ENCODE measurements around the gene HASPIN. TPM values are rescaled to one million over a fixed set of nuclear protein-coding genes. Genes with fewer than 3 reads are reported as not detected.
"Not testable (repeated sequence)": the region's sequence is repeated elsewhere in the genome, so short reads cannot be mapped to it uniquely, and the experiment has no call there.

The HASPIN gene
- total and polyA plus RNA-seq, 11 donors, result 0.15 to 2.1 (median 0.32) TPM; not detected in 1

- ATAC-seq, result peak in 2 of 4 donors; percentile 39 to 57
- H3K9me3 ChIP-seq, result no peaks in the 10 kb centered on the region
- peaks cover 0 to 5% (median 0%) of the 10 kb centered on the region in 12 donors for H3K4me1 ChIP-seq
- peaks cover 0 to 8% (median 0%) of the 10 kb centered on the region in 9 donors for H3K27me3 ChIP-seq
- intact Hi-C loops (cut with DNase I), result loop anchor here in 8 of 10 donors (10.0 kb wide), 6 partner anchors 84 to 344 kb away; partner anchors contain the start of genes NCBP3 (in 4 of the 8) and P2RX1 (in 1 of the 8)
- TF ChIP-seq CTCF (IDR thresholded peaks at IDR 0.05), result no peak
- no peak for TF ChIP-seq POLR2A (IDR thresholded peaks at IDR 0.05)
- peak overlapping the region in 1 of 12 donors; percentile 30 for H3K27ac ChIP-seq
- DNase-seq, result no peak
- no peaks in the 10 kb centered on the region for H3K36me3 ChIP-seq
- 32 to 41% (median 37%) methylated on average over 9 of the region's 9 CpGs for WGBS, 4 donors
- H3K4me3 ChIP-seq, result no peak overlapping the region
Observed at GRCh38 chr17:3730881-3731429, 7.3 kb downstream of the HASPIN start.

GRCh38 chr17:3732210-3732621, 8.5 kb downstream of the HASPIN start:
- H3K36me3 ChIP-seq, result no peaks in the 10 kb centered on the region
- H3K4me1 ChIP-seq, result peaks cover 0 to 5% (median 0%) of the 10 kb centered on the region in 12 donors
- ATAC-seq (peak in 2 of 4 donors; percentile 29 to 60), DNase-seq (peak in 1 of 5 donors; percentile 35)
- WGBS, 4 donors, result 43 to 57% (median 46%) methylated on average over 9 of the region's 9 CpGs
- H3K9me3 ChIP-seq, result no peaks in the 10 kb centered on the region
- intact Hi-C loops (cut with DNase I), result loop anchor here in 8 of 10 donors (2.0 to 10.0 kb wide), 7 partner anchors 29 to 343 kb away; partner anchors contain the start of genes NCBP3 (in 4 of the 8) and P2RX1 (in 1 of the 8)
- H3K27me3 ChIP-seq, result peaks cover 0 to 8% (median 0%) of the 10 kb centered on the region in 9 donors
- TF ChIP-seq CTCF (IDR thresholded peaks at IDR 0.05) (no peak), POLR2A (IDR thresholded peaks at IDR 0.05) (no peak)
- no peak overlapping the region for H3K4me3 ChIP-seq
- H3K27ac ChIP-seq, result no peak overlapping the region

- not testable (repeated sequence) for H3K27me3 ChIP-seq, H3K4me3 ChIP-seq, H3K9me3 ChIP-seq, DNase-seq, ATAC-seq, H3K27ac ChIP-seq, H3K36me3 ChIP-seq
- WGBS, 4 donors, result 90 to 93% (median 91%) methylated on average over 10 of the region's 10 CpGs
- peaks cover 0 to 18% (median 6%) of the 10 kb centered on the region in 12 donors for H3K4me1 ChIP-seq
- intact Hi-C loops (cut with DNase I), result loop anchor here (5.0 to 10.0 kb wide), 9 partner anchors 80 to 340 kb away; partner anchors contain the start of genes NCBP3 (in 7 of the 10) and P2RX1 (in 1 of the 10)
Observed at GRCh38 chr17:3734911-3735276, 11.2 kb downstream of the HASPIN start.

- ATAC-seq (no peak), DNase-seq (no peak)
- H3K4me3 ChIP-seq, result no peak overlapping the region
- H3K27ac ChIP-seq, result no peak overlapping the region
- 73 to 81% (median 79%) methylated on average over 8 of the region's 8 CpGs for WGBS, 4 donors
- H3K36me3 ChIP-seq, result no peaks in the 10 kb centered on the region
- H3K27me3 ChIP-seq, result peaks cover 0 to 8% (median 0%) of the 10 kb centered on the region in 9 donors
- intact Hi-C loops (cut with DNase I), result loop anchor here (5.0 to 10.0 kb wide), 9 partner anchors 79 to 339 kb away; partner anchors contain the start of genes NCBP3 (in 7 of the 10) and P2RX1 (in 1 of the 10)
- TF ChIP-seq POLR2A (IDR thresholded peaks at IDR 0.05) (no peak), CTCF (IDR thresholded peaks at IDR 0.05) (no peak)
- peaks cover 0 to 18% (median 6%) of the 10 kb centered on the region in 12 donors for H3K4me1 ChIP-seq
- H3K9me3 ChIP-seq, result no peaks in the 10 kb centered on the region
Observed at GRCh38 chr17:3735515-3735914, 11.8 kb downstream of the HASPIN start.

Data from heart left ventricle (tissue), 16 donors.